ENCODE results near the gene ISL2. TPM values are rescaled to one million over a fixed set of nuclear protein-coding genes. Genes with fewer than 3 reads are reported as not detected.

Gene ISL2
- total and polyA plus RNA-seq, 4 donors: 0.03 to 0.14 TPM; not detected in 2

DNA sequence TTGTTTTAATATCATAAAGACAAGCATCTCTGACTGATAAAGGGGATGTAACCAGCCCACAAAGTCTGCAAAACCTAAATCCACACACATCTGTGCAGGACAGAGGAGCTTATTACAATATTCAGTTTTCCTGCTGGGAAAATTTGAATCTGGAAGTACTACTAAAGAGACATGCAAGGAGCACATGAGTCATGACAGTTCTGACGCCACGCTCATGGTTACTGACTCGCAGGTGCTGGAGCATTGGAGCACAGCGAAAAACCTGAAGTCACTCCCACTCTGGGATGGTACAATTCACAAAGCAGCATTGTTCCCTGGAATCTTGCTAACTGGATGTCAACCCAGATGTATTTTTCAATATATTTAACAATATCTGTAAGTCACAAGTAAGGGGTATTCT, 7.6 kb upstream of the ISL2 start (continued):
- TF ChIP-seq, protein P1, sequence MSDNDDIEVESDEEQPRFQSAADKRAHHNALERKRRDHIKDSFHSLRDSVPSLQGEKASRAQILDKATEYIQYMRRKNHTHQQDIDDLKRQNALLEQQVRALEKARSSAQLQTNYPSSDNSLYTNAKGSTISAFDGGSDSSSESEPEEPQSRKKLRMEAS (IDR thresholded peaks at IDR 0.05): no peak
- TF ChIP-seq TAF1 (conservative IDR thresholded peaks at IDR 0.05) (no peak), GABPA (IDR thresholded peaks at IDR 0.05 in 1 of 2, conservative IDR thresholded peaks at IDR 0.05 in 1 of 2) (no peak), RXRA (IDR thresholded peaks at IDR 0.05) (no peak), RAD21 (IDR thresholded peaks at IDR 0.05) (no peak)
- TF ChIP-seq, protein P2, sequence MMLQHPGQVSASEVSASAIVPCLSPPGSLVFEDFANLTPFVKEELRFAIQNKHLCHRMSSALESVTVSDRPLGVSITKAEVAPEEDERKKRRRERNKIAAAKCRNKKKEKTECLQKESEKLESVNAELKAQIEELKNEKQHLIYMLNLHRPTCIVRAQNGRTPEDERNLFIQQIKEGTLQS (IDR thresholded peaks at IDR 0.05): no peak

DNA sequence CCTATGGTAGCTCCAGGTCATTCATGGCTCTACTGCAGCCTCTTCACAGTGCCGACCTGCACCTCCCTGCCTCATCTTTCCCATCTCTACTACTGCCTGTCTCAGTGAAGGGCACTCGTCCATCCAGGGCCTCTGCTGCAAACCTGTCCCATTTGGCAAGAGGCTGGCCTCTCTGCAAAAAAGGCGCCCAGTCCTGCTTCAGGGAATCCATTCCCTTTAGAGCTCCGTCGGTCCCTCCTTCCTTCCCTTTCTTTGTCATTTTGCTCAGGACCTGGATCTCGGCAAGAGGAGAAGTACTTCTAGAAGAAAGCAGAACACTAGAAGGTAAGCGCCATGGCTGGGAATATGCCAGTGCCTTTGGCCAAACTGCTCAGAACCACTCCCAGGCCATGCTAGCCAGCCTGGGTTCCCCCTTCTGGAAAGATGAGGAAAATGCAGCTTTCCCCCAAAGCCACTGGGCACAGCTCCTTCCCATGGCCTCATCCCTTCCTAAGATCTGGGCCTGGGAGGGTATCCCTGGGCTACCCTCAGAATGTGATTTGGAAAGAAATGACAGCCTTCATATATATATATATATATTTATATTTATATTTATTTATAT, 6.4 kb upstream of the ISL2 start:
- H3K9me3 ChIP-seq (ENCODE audit: control insufficient read depth in 4 of 4, low read length in 3 of 4): peaks cover 0 to under 1% (median 0%) of the 10 kb centered on the region in 4 donors
- H3K9ac ChIP-seq (ENCODE audit: low read depth in 1 of 2, low read length in 2 of 2): no peak overlapping the region
- H3K4me1 ChIP-seq (ENCODE audit: control insufficient read depth in 4 of 4, insufficient read depth in 4 of 4, low read length in 3 of 4): peaks cover 0 to 5% (median 2%) of the 10 kb centered on the region in 4 donors
- H3K27ac ChIP-seq (ENCODE audit: low read depth in 1 of 2, low read length in 2 of 2): no peak overlapping the region
- TF ChIP-seq, protein P2 (IDR thresholded peaks at IDR 0.05): no peak
- no peak for TF ChIP-seq TAF1 (conservative IDR thresholded peaks at IDR 0.05)
- TF ChIP-seq RXRA (IDR thresholded peaks at IDR 0.05): no peak
- TF ChIP-seq RAD21 (IDR thresholded peaks at IDR 0.05): peak; percentile 84 to 90
- no peak for TF ChIP-seq JUND (IDR thresholded peaks at IDR 0.05)
- no peak for TF ChIP-seq YY1 (IDR thresholded peaks at IDR 0.05)
- no peak for TF ChIP-seq EGR1 (IDR thresholded peaks at IDR 0.05; ENCODE audit: low read depth in 2 of 2)
- TF ChIP-seq, protein P3, sequence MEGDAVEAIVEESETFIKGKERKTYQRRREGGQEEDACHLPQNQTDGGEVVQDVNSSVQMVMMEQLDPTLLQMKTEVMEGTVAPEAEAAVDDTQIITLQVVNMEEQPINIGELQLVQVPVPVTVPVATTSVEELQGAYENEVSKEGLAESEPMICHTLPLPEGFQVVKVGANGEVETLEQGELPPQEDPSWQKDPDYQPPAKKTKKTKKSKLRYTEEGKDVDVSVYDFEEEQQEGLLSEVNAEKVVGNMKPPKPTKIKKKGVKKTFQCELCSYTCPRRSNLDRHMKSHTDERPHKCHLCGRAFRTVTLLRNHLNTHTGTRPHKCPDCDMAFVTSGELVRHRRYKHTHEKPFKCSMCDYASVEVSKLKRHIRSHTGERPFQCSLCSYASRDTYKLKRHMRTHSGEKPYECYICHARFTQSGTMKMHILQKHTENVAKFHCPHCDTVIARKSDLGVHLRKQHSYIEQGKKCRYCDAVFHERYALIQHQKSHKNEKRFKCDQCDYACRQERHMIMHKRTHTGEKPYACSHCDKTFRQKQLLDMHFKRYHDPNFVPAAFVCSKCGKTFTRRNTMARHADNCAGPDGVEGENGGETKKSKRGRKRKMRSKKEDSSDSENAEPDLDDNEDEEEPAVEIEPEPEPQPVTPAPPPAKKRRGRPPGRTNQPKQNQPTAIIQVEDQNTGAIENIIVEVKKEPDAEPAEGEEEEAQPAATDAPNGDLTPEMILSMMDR (IDR thresholded peaks at IDR 0.05; ENCODE audit: low read depth, low read length, missing input control): peak; percentile 78
- TF ChIP-seq, protein P1 (IDR thresholded peaks at IDR 0.05): no peak
- TF ChIP-seq, protein P4, sequence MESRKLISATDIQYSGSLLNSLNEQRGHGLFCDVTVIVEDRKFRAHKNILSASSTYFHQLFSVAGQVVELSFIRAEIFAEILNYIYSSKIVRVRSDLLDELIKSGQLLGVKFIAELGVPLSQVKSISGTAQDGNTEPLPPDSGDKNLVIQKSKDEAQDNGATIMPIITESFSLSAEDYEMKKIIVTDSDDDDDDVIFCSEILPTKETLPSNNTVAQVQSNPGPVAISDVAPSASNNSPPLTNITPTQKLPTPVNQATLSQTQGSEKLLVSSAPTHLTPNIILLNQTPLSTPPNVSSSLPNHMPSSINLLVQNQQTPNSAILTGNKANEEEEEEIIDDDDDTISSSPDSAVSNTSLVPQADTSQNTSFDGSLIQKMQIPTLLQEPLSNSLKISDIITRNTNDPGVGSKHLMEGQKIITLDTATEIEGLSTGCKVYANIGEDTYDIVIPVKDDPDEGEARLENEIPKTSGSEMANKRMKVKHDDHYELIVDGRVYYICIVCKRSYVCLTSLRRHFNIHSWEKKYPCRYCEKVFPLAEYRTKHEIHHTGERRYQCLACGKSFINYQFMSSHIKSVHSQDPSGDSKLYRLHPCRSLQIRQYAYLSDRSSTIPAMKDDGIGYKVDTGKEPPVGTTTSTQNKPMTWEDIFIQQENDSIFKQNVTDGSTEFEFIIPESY (IDR thresholded peaks at IDR 0.05): no peak
- no peak for TF ChIP-seq SP1 (IDR thresholded peaks at IDR 0.05)
- no peak for TF ChIP-seq NR2F2 (IDR thresholded peaks at IDR 0.05)
- TF ChIP-seq HNF4A (conservative IDR thresholded peaks at IDR 0.05): no peak
- TF ChIP-seq, protein P5, sequence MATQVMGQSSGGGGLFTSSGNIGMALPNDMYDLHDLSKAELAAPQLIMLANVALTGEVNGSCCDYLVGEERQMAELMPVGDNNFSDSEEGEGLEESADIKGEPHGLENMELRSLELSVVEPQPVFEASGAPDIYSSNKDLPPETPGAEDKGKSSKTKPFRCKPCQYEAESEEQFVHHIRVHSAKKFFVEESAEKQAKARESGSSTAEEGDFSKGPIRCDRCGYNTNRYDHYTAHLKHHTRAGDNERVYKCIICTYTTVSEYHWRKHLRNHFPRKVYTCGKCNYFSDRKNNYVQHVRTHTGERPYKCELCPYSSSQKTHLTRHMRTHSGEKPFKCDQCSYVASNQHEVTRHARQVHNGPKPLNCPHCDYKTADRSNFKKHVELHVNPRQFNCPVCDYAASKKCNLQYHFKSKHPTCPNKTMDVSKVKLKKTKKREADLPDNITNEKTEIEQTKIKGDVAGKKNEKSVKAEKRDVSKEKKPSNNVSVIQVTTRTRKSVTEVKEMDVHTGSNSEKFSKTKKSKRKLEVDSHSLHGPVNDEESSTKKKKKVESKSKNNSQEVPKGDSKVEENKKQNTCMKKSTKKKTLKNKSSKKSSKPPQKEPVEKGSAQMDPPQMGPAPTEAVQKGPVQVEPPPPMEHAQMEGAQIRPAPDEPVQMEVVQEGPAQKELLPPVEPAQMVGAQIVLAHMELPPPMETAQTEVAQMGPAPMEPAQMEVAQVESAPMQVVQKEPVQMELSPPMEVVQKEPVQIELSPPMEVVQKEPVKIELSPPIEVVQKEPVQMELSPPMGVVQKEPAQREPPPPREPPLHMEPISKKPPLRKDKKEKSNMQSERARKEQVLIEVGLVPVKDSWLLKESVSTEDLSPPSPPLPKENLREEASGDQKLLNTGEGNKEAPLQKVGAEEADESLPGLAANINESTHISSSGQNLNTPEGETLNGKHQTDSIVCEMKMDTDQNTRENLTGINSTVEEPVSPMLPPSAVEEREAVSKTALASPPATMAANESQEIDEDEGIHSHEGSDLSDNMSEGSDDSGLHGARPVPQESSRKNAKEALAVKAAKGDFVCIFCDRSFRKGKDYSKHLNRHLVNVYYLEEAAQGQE (IDR thresholded peaks at IDR 0.05): no peak
- no peak overlapping the region for H3K4me3 ChIP-seq (ENCODE audit: low read depth in 1 of 3, low read length in 3 of 3)
- DNase-seq (ENCODE audit: low spot score): no peak
- no peaks in the 10 kb centered on the region for H3K36me3 ChIP-seq (ENCODE audit: control insufficient read depth in 4 of 4, insufficient read depth in 3 of 4, low read depth in 1 of 4, low read length in 3 of 4)
- H3K27me3 ChIP-seq (ENCODE audit: control insufficient read depth in 4 of 4, insufficient read depth in 4 of 4, low read length in 3 of 4): peaks cover 0 to 4% (median 1%) of the 10 kb centered on the region in 4 donors
- 60% methylated on average over 7 of the region's 7 CpGs for WGBS
